Heart left ventricle (tissue), 16 donors: ENCODE data around the gene CD72. TPM values are rescaled to one million over a fixed set of nuclear protein-coding genes. Genes with fewer than 3 reads are reported as not detected.
"Not testable (repeated sequence)": the region's sequence is repeated elsewhere in the genome, so short reads cannot be mapped to it uniquely, and the experiment has no call there.

ENCODE experiments used
- ATAC-seq, 4 donors: fragments of 200-7000 bp; cut with Tn5 transposase; one replicate each; pipeline ENCODE4 v1.9.1; 2020 to 2022; ENCODE audit warnings: moderate library complexity in 4 of 4, mild to moderate bottlenecking in 3 of 4, moderate number of reproducible peaks in 1 of 4
- DNase-seq, 5 donors: peaks; one replicate each; pipeline ENCODE4 v3.0.0-alpha.2; 2020
- H3K27ac ChIP-seq, 12 donors: fragments of 200-600 bp; sonication (generic) in 4 of 12; one replicate each; pipeline versions ENCODE4 v1.5.0 to v1.8.0; 2016 to 2022; ENCODE audit warnings: mild to moderate bottlenecking in 2 of 12
- H3K27me3 ChIP-seq, 9 donors: fragments of 200-600 bp; sonication (generic) in 2 of 9; one replicate each; pipeline versions ENCODE4 v1.5.1 to v1.8.0; 2016 to 2022; ENCODE audit warnings: mild to moderate bottlenecking in 3 of 9
- H3K36me3 ChIP-seq, 9 donors: fragments of 200-600 bp; sonication (generic) in 2 of 9; one replicate each; pipeline versions ENCODE4 v1.5.0 to v1.8.0; 2018 to 2022; ENCODE audit warnings: mild to moderate bottlenecking in 2 of 9
- H3K4me1 ChIP-seq, 12 donors: fragments of 200-600 bp; sonication (generic) in 4 of 12; one replicate each; pipeline versions ENCODE4 v1.5.0 to v1.8.0; 2016 to 2022; ENCODE audit warnings: mild to moderate bottlenecking in 3 of 12
- H3K4me3 ChIP-seq, 12 donors: fragments of 200-600 bp; sonication (generic) in 4 of 12; one replicate each; pipeline versions ENCODE4 v1.5.0 to v1.8.0; 2017 to 2022; ENCODE audit warnings: mild to moderate bottlenecking in 9 of 12, moderate library complexity in 4 of 12
- H3K9me3 ChIP-seq, 12 donors: fragments of 200-600 bp; sonication (generic) in 4 of 12; one replicate each; pipeline versions ENCODE4 v1.5.0 to v1.8.0; 2016 to 2022; ENCODE audit warnings: mild to moderate bottlenecking in 1 of 12
- CTCF ChIP-seq, 12 donors: fragments of 200-600 bp; sonication (generic) in 4 of 12; IDR thresholded peaks; one replicate each; pipeline versions ENCODE4 v1.5.0 to v1.8.0; 2018 to 2022; ENCODE audit warnings: antibody characterized with exemption in 12 of 12, mild to moderate bottlenecking in 5 of 12
- POLR2A ChIP-seq, 2 donors: fragments of 450-650 bp; IDR thresholded peaks; one replicate each; pipeline ENCODE4 v1.6.1; 2017; ENCODE audit warnings: antibody characterized with exemption in 2 of 2, mild to moderate bottlenecking in 2 of 2, moderate library complexity in 2 of 2
- WGBS, 4 donors: extraction: QIAGEN DNeasy Blood & Tissue Kit in 2 of 4; methylation state at CpG; one replicate each; pipeline versions ENCODE4 v1.1.5 to v1.1.7; 2013 to 2018; 5-methylcytosine and 5-hydroxymethylcytosine counted together
- intact Hi-C, 10 donors: fragments of 100-400 bp; cut with DNase I; formaldehyde crosslinking; loops; one replicate each; pipeline versions ENCODE4 v1.11.1 to v1.14.2; 2022
- polyA plus RNA-seq, 2 donors: library from polyadenylated mRNA; stranded (reverse); fragments of 200-250 nt; gene quantifications; one replicate each; pipeline ENCODE4 v1.2.3, GENCODE V29; 2013
- total RNA-seq, 9 donors: library from RNA; depleted of rRNA in 2 of 9; stranded (reverse); fragments of >200 nt in 2 of 9; fragmentation: NEBNext Ultra II Directional in 3 of 9; extraction: Animal tissue kit (Norgen Biotek cat#: 25700) in 3 of 9; gene quantifications; one replicate each; pipeline versions ENCODE4 v1.1.0 to v1.2.4, GENCODE V29; 2016 to 2023
- donor health status: ischemic (EF 13 %, LVEDD 7.1; RV severe dilation, severe dysfunction).
- donor health status: healthy with polysubstance abuse.
- donor health status: DM: no; HTN: yes; CAD: no.
- donor health status: DM: no; HTN: no; CAD: no.
- donor health status: ischemic (EF 25% LVEDD 6.9; RV normal size, moderate dysfunction).
- donor health status: ischemic (EF 25% LVEDD 5.7; RV mildly dilated, moderate dysfunction).
- donor health status: healthy.
- donor health status: DM: yes; HTN: yes; CAD: no.
- donor health status: ischemic (EF 35%, LVEDD 5.7; RV mildly dilated, moderate dysfunction).
- donor health status: nonischemic (EF 11% LVEDD 7.7; RV severe dilation, severe dysfunction).
- donor health status: DM: yes; HTN: yes; CAD: no.
- donor health status: PGD.
- donor health status: ischemic (EF 29% LVEDD 5.4; RV normal size, mild dysfunction).
- donor health status: nonischemic (EF 23%, LVEDD 6.1; RV moderate dilation, normal function).

Gene CD72
- total and polyA plus RNA-seq, 11 donors = 0.38 to 10.0 (median 0.80) TPM; not detected in 2

GRCh38 chr9:35594471-35594870 lies 23.7 kb downstream of the CD72 start:
- intact Hi-C loops = loop anchor here in 1 of 10 donors (10.0 kb wide), 1 partner anchor 60 kb away; no protein-coding TSS in a partner anchor
- 90 to 94% (median 91%) methylated on average over 4 of the region's 4 CpGs for WGBS, 4 donors
- ATAC-seq = no peak
- TF ChIP-seq CTCF (IDR thresholded peaks at IDR 0.05) = no peak
- no peak for TF ChIP-seq POLR2A (IDR thresholded peaks at IDR 0.05)
- no peak overlapping the region for H3K27ac ChIP-seq
- no peak for DNase-seq
- no peaks in the 10 kb centered on the region for H3K27me3 ChIP-seq
- H3K4me1 ChIP-seq = peaks cover 0 to 5% (median 0%) of the 10 kb centered on the region in 12 donors
- H3K4me3 ChIP-seq = no peak overlapping the region
- H3K9me3 ChIP-seq = peaks cover 0 to 32% (median 17%) of the 10 kb centered on the region in 12 donors
- H3K36me3 ChIP-seq = peaks cover 0 to 3% (median 0%) of the 10 kb centered on the region in 9 donors

- DNase-seq (no peak), ATAC-seq (no peak)
- no peak overlapping the region for H3K27ac ChIP-seq
- H3K9me3 ChIP-seq = peaks cover 0 to 32% (median 17%) of the 10 kb centered on the region in 12 donors
- TF ChIP-seq CTCF (IDR thresholded peaks at IDR 0.05) (no peak), POLR2A (IDR thresholded peaks at IDR 0.05) (no peak)
- H3K27me3 ChIP-seq = no peaks in the 10 kb centered on the region
- no peak overlapping the region for H3K4me3 ChIP-seq
- H3K36me3 ChIP-seq = peaks cover 0 to 3% (median 0%) of the 10 kb centered on the region in 9 donors
- intact Hi-C loops = loop anchor here in 1 of 10 donors (10.0 kb wide), 1 partner anchor 59 kb away; no protein-coding TSS in a partner anchor
- peaks cover 0 to 5% (median 0%) of the 10 kb centered on the region in 12 donors for H3K4me1 ChIP-seq
These were observed 24.6 kb downstream of the CD72 start for GRCh38 chr9:35593581-35593980.

GRCh38 chr9:35588506-35588905 lies 29.7 kb downstream of the CD72 start:
- H3K27me3 ChIP-seq, H3K27ac ChIP-seq, H3K36me3 ChIP-seq, H3K4me1 ChIP-seq, ATAC-seq, DNase-seq, H3K4me3 ChIP-seq, intact Hi-C loops: not testable (repeated sequence)
- WGBS, 4 donors = 89 to 97% (median 96%) methylated on average over 5 of the region's 5 CpGs
- H3K9me3 ChIP-seq = peaks cover 0 to 32% (median 12%) of the 10 kb centered on the region in 12 donors

GRCh38 chr9:35584681-35585080 lies 33.5 kb downstream of the CD72 start:
- H3K36me3 ChIP-seq, H3K4me3 ChIP-seq, ATAC-seq, H3K27ac ChIP-seq, DNase-seq, H3K27me3 ChIP-seq, H3K4me1 ChIP-seq, intact Hi-C loops: not testable (repeated sequence)
- H3K9me3 ChIP-seq = peaks cover 0 to 26% (median 8%) of the 10 kb centered on the region in 12 donors
- WGBS, 4 donors = 86 to 92% (median 90%) methylated on average over 3 of the region's 3 CpGs

- H3K27me3 ChIP-seq, H3K4me3 ChIP-seq, ATAC-seq, DNase-seq, H3K36me3 ChIP-seq, intact Hi-C loops, H3K27ac ChIP-seq, H3K4me1 ChIP-seq: not testable (repeated sequence)
- WGBS, 4 donors = 69 to 88% (median 80%) methylated on average over 6 of the region's 6 CpGs
- peaks cover 0 to 37% (median 12%) of the 10 kb centered on the region in 12 donors for H3K9me3 ChIP-seq
These were observed 34.7 kb downstream of the CD72 start for GRCh38 chr9:35583521-35583920.

GRCh38 chr9:35579659-35580227 lies 38.5 kb downstream of the CD72 start:
- ATAC-seq, H3K27me3 ChIP-seq, DNase-seq, H3K36me3 ChIP-seq, intact Hi-C loops, H3K4me3 ChIP-seq, H3K4me1 ChIP-seq, H3K27ac ChIP-seq: not testable (repeated sequence)
- peaks cover 0 to 28% (median 11%) of the 10 kb centered on the region in 12 donors for H3K9me3 ChIP-seq
- 83 to 94% (median 89%) methylated on average over 1 of the region's 1 CpG for WGBS, 4 donors
